PC-3 (cell line): ENCODE results near the gene CLIP1. TPM values are rescaled to one million over a fixed set of nuclear protein-coding genes. Genes with fewer than 3 reads are reported as not detected.
"Not testable (repeated sequence)": the region's sequence is repeated elsewhere in the genome, so short reads cannot be mapped to it uniquely, and the experiment has no call there.

Experiments
- ATAC-seq: fragments of 200-7000 bp; cut with Tn5 transposase; 2 replicates; pipeline ENCODE4 v1.9.1; 2020; ENCODE audit warnings: mild to moderate bottlenecking, moderate library complexity
- BruUV-seq: library from RNA; stranded (reverse); fragments of 400-500 nt; replicated peaks from 2 replicates; lab custom pipeline; 2021; lab: Mats Ljungman, UMichigan
- CTCF ChIA-PET: fragments of 300-600 bp; sonication (Branson Sonifier 250); formaldehyde crosslinking; loops from one replicate; lab custom pipeline; 2022; ENCODE audit warnings: antibody characterized with exemption; lab: Charles Lee
- POLR2A ChIA-PET: fragments of 300-600 bp; sonication (Branson Sonifier 250); formaldehyde crosslinking; loops from one replicate; lab custom pipeline; 2022; ENCODE audit warnings: antibody characterized with exemption; ENCODE audit not compliant: unreplicated experiment; lab: Charles Lee
- DNase-seq: peaks from one replicate; pipeline ENCODE4 v3.0.0-alpha.2; 2015
- H2AFZ ChIP-seq: fragments of 300-600 bp; sonication (generic); 2 replicates; pipeline ENCODE4 v1.6.0; 2016; ENCODE audit warnings: antibody characterized with exemption, low read length
- H3F3A ChIP-seq: fragments of 300-600 bp; sonication (generic); one replicate; pipeline ENCODE4 v1.6.0; 2017; ENCODE audit warnings: antibody characterized with exemption, low read length, control low read depth, mild to moderate bottlenecking; ENCODE audit not compliant: unreplicated experiment
- H3K27ac ChIP-seq: fragments of 300-600 bp; sonication (generic); 2 replicates; pipeline ENCODE4 v1.5.1; 2016; ENCODE audit warnings: mild to moderate bottlenecking, low read length
- H3K27me3 ChIP-seq: fragments of 300-600 bp; sonication (generic); 2 replicates; pipeline ENCODE4 v1.6.1; 2016; ENCODE audit warnings: low read length, mixed read lengths
- H3K36me3 ChIP-seq: fragments of 300-600 bp; sonication (generic); 2 replicates; pipeline ENCODE4 v1.6.1; 2016; ENCODE audit warnings: low read depth, mixed run types, low read length, mixed read lengths
- H3K4me1 ChIP-seq: fragments of 300-600 bp; sonication (generic); 2 replicates; pipeline ENCODE4 v1.5.1; 2016; ENCODE audit warnings: low read length; ENCODE audit not compliant: insufficient read depth
- H3K4me2 ChIP-seq: fragments of 300-600 bp; sonication (generic); 2 replicates; pipeline ENCODE4 v1.6.0; 2016; ENCODE audit warnings: low read length
- H3K4me3 ChIP-seq: fragments of 300-600 bp; sonication (generic); 2 replicates; pipeline ENCODE4 v1.5.1; 2016; ENCODE audit warnings: mild to moderate bottlenecking, low read length, mixed read lengths
- H3K79me2 ChIP-seq: fragments of 300-600 bp; sonication (generic); 2 replicates; pipeline ENCODE4 v1.6.1; 2017; ENCODE audit warnings: low read length, mixed read lengths
- H3K9ac ChIP-seq: fragments of 300-600 bp; sonication (generic); 2 replicates; pipeline ENCODE4 v1.6.0; 2016; ENCODE audit warnings: mild to moderate bottlenecking, low read length
- H3K9me2 ChIP-seq: fragments of 300-600 bp; sonication (generic); replicated peaks from 2 replicates; pipeline ENCODE4 v1.6.1; 2016; ENCODE audit warnings: mixed run types, low read length, mixed read lengths
- H3K9me3 ChIP-seq: fragments of 300-600 bp; sonication (generic); 2 replicates; pipeline ENCODE4 v1.6.1; 2016; ENCODE audit warnings: low read length, mixed read lengths
- H4K20me1 ChIP-seq: fragments of 300-600 bp; sonication (generic); 2 replicates; pipeline ENCODE4 v1.6.1; 2016; ENCODE audit warnings: low read length, mixed read lengths
- CTCF ChIP-seq: fragments of 300-600 bp; sonication (generic); conservative IDR thresholded peaks from 2 replicates; pipeline ENCODE4 v1.5.1; 2017; ENCODE audit warnings: antibody characterized with exemption, low read depth, mild to moderate bottlenecking, low read length
- EZH2 ChIP-seq: fragments of 300-600 bp; sonication (generic); IDR thresholded peaks from one replicate; pipeline ENCODE4 v1.6.1; 2017; ENCODE audit warnings: antibody characterized with exemption, mild to moderate bottlenecking, low read length; ENCODE audit not compliant: unreplicated experiment
- EZH2phosphoT487 ChIP-seq: fragments of 300-600 bp; sonication (generic); IDR thresholded peaks from 2 replicates; pipeline ENCODE4 v1.6.1; 2018; ENCODE audit warnings: mild to moderate bottlenecking, antibody characterized with exemption, low read length, borderline replicate concordance
- intact Hi-C: fragments of 100-400 bp; cut with micrococcal nuclease; formaldehyde crosslinking; loops from 2 replicates; pipeline ENCODE4 v1.9.0; 2023
- total RNA-seq: library from RNA; depleted of rRNA; stranded (reverse); fragments of >200 nt; gene quantifications from 2 replicates; pipeline ENCODE4 v1.2.3, GENCODE V29; 2014

CLIP1 gene
- total RNA-seq, 1 experiment from 2014 or later: 46.4 TPM

GRCh38 chr12:122452701-122453285, 30.3 kb upstream of the CLIP1 start:
- BruUV-seq: no TSS peak
- ChIA-PET POLR2A (no interaction called here), CTCF (no interaction called here)
- Histone ChIP-seq H3K27me3 (no peaks in the 10 kb centered on the region), H3K4me3 (no peak overlapping the region), H3K9ac (no peak overlapping the region), H3K4me1 (peaks cover 11% of the 10 kb centered on the region), H3K9me3 (no peaks in the 10 kb centered on the region), H3K4me2 (no peak overlapping the region), H3K27ac (no peak overlapping the region), H3K36me3 (no peaks in the 10 kb centered on the region), H3K9me2 (no peaks in the 10 kb centered on the region), H2AFZ (no peak overlapping the region), H3F3A (no peaks in the 10 kb centered on the region), H4K20me1 (no peaks in the 10 kb centered on the region), H3K79me2 (no peaks in the 10 kb centered on the region)
- DNase-seq (no peak), ATAC-seq (no peak)
- intact Hi-C loops: no loop called here
- TF ChIP-seq EZH2phosphoT487 (no peak), EZH2 (no peak), CTCF (no peak)

GRCh38 chr12:122449317-122449716, 26.8 kb upstream of the CLIP1 start:
- H3K4me1 ChIP-seq: peaks cover 17% of the 10 kb centered on the region
- no peak for TF ChIP-seq EZH2
- TF ChIP-seq EZH2phosphoT487: no peak
- TF ChIP-seq CTCF: no peak
- H3K9me3 ChIP-seq: no peaks in the 10 kb centered on the region
- intact Hi-C loops: loop anchor here (1.0 kb wide), 2 partner anchors 22 to 49 kb away; no protein-coding TSS in a partner anchor
- no peaks in the 10 kb centered on the region for H3F3A ChIP-seq
- H3K79me2 ChIP-seq: no peaks in the 10 kb centered on the region
- CTCF ChIA-PET: interaction anchor here (0.6 to 1.0 kb wide), 5 partner anchors 10 to 68 kb away, joined by 3 to 18 read pairs (median 7); no protein-coding TSS in a partner anchor
- H3K9me2 ChIP-seq: no peaks in the 10 kb centered on the region
- no peak overlapping the region for H3K9ac ChIP-seq
- BruUV-seq: no TSS peak
- no peaks in the 10 kb centered on the region for H3K36me3 ChIP-seq
- POLR2A ChIA-PET: interaction anchor here (0.6 to 0.7 kb wide), 2 partner anchors 22 to 78 kb away, joined by 3 to 5 read pairs; no protein-coding TSS in a partner anchor
- no peak overlapping the region for H2AFZ ChIP-seq
- peak overlapping the region; percentile 38 for H3K4me2 ChIP-seq
- H3K27ac ChIP-seq: peak overlapping the region; percentile 67
- no peaks in the 10 kb centered on the region for H4K20me1 ChIP-seq
- H3K27me3 ChIP-seq: no peaks in the 10 kb centered on the region
- DNase-seq: peak; percentile 99
- H3K4me3 ChIP-seq: no peak overlapping the region
- ATAC-seq: peak; percentile 98

GRCh38 chr12:122447825-122448224, 25.4 kb upstream of the CLIP1 start:
- CTCF ChIA-PET, H3K27ac ChIP-seq, intact Hi-C loops, H2AFZ ChIP-seq, H3K9me2 ChIP-seq, H3K9ac ChIP-seq, H3K4me2 ChIP-seq, H4K20me1 ChIP-seq, H3K79me2 ChIP-seq, H3F3A ChIP-seq, H3K27me3 ChIP-seq, ATAC-seq, H3K4me3 ChIP-seq, DNase-seq, POLR2A ChIA-PET, H3K9me3 ChIP-seq, BruUV-seq, H3K36me3 ChIP-seq: not testable (repeated sequence)
- H3K4me1 ChIP-seq: peaks cover 17% of the 10 kb centered on the region

- DNase-seq, H3F3A ChIP-seq, H3K9me3 ChIP-seq, H3K9ac ChIP-seq, POLR2A ChIA-PET, H2AFZ ChIP-seq, H3K79me2 ChIP-seq, BruUV-seq, intact Hi-C loops, H4K20me1 ChIP-seq, H3K9me2 ChIP-seq, H3K4me3 ChIP-seq, H3K4me2 ChIP-seq, H3K27ac ChIP-seq, H3K27me3 ChIP-seq, ATAC-seq, CTCF ChIA-PET, H3K36me3 ChIP-seq: not testable (repeated sequence)
- H3K4me1 ChIP-seq: peaks cover 17% of the 10 kb centered on the region
These were observed 23.9 kb upstream of the CLIP1 start for GRCh38 chr12:122446390-122446789.

- H3F3A ChIP-seq, H2AFZ ChIP-seq, H3K4me2 ChIP-seq, DNase-seq, BruUV-seq, H3K4me3 ChIP-seq, H3K27me3 ChIP-seq, CTCF ChIA-PET, ATAC-seq, intact Hi-C loops, H3K9me3 ChIP-seq, H3K79me2 ChIP-seq, H3K9ac ChIP-seq, H3K9me2 ChIP-seq, H3K4me1 ChIP-seq, H4K20me1 ChIP-seq, POLR2A ChIA-PET, H3K27ac ChIP-seq, H3K36me3 ChIP-seq: not testable (repeated sequence)
These were observed 21.6 kb upstream of the CLIP1 start for GRCh38 chr12:122444071-122444470.
